CD4-positive, alpha-beta T cell treated with Interferon gamma for 1 hour (primary cell): ENCODE measurements around the gene SPTLC3.

ENCODE experiments used
- DNase-seq: peaks from one replicate; pipeline ENCODE4 v3.0.0-alpha.2; 2020

SPTLC3 gene

GRCh38 chr20:13142143-13142542, 133.4 kb downstream of the SPTLC3 start:
- no peak for DNase-seq

- no peak for DNase-seq
Observed at GRCh38 chr20:13147071-13147963, 138.5 kb downstream of the SPTLC3 start.

GRCh38 chr20:13147971-13148370, 139.2 kb downstream of the SPTLC3 start:
- no peak for DNase-seq

GRCh38 chr20:13148402-13148801, 139.6 kb downstream of the SPTLC3 start:
- DNase-seq = no peak

GRCh38 chr20:13148961-13149360, 140.2 kb downstream of the SPTLC3 start:
- DNase-seq = no peak

- DNase-seq = no peak
Observed at GRCh38 chr20:13149371-13150105, 140.8 kb downstream of the SPTLC3 start.

GRCh38 chr20:13158369-13158768, 149.6 kb downstream of the SPTLC3 start:
- no peak for DNase-seq

- no peak for DNase-seq
Observed at GRCh38 chr20:13159889-13160288, 151.1 kb downstream of the SPTLC3 start.

- no peak for DNase-seq
Observed at GRCh38 chr20:13165203-13165602, 156.4 kb downstream of the SPTLC3 start.

- no peak for DNase-seq
Observed at GRCh38 chr20:13166011-13166410, 157.2 kb downstream of the SPTLC3 start.

- DNase-seq = no peak
Observed at GRCh38 chr20:13166437-13166836, 157.7 kb downstream of the SPTLC3 start.

GRCh38 chr20:13169086-13169485, 160.3 kb downstream of the SPTLC3 start:
- no peak for DNase-seq

- no peak for DNase-seq
Observed at GRCh38 chr20:13170771-13171170, 162.0 kb downstream of the SPTLC3 start.

GRCh38 chr20:13173201-13173600, 164.4 kb downstream of the SPTLC3 start:
- DNase-seq = no peak

GRCh38 chr20:13174402-13174801, 165.6 kb downstream of the SPTLC3 start:
- no peak for DNase-seq

- no peak for DNase-seq
Observed at GRCh38 chr20:13180986-13181889, 172.5 kb downstream of the SPTLC3 start.

- DNase-seq = no peak
Observed at GRCh38 chr20:13183005-13183404, 174.2 kb downstream of the SPTLC3 start.

- DNase-seq = no peak
Observed at GRCh38 chr20:13186043-13186774, 177.4 kb downstream of the SPTLC3 start.

- no peak for DNase-seq
Observed at GRCh38 chr20:13187899-13188298, 179.1 kb downstream of the SPTLC3 start.

- DNase-seq = no peak
Observed at GRCh38 chr20:13199279-13199678, 190.5 kb downstream of the SPTLC3 start.

GRCh38 chr20:13200767-13201500, 192.2 kb downstream of the SPTLC3 start:
- no peak for DNase-seq

GRCh38 chr20:13202565-13202964, 193.8 kb downstream of the SPTLC3 start:
- DNase-seq = no peak
